ENCODE results near the gene TFPI.
"Not testable (repeated sequence)": the region's sequence is repeated elsewhere in the genome, so short reads cannot be mapped to it uniquely, and the experiment has no call there.

Gene TFPI

GRCh38 chr2:187527262-187527661 lies 27.0 kb downstream of the TFPI start:
- no peak for DNase-seq

GRCh38 chr2:187526792-187527191 lies 27.4 kb downstream of the TFPI start:
- no peak for DNase-seq

GRCh38 chr2:187525163-187525900 lies 28.9 kb downstream of the TFPI start:
- no peak for DNase-seq

GRCh38 chr2:187523325-187523724 lies 30.9 kb downstream of the TFPI start:
- DNase-seq: no peak

GRCh38 chr2:187520121-187520624 lies 34.1 kb downstream of the TFPI start:
- no peak for DNase-seq

GRCh38 chr2:187519419-187520120 lies 34.7 kb downstream of the TFPI start:
- DNase-seq: no peak

GRCh38 chr2:187517750-187518361 lies 36.4 kb downstream of the TFPI start:
- DNase-seq: not testable (repeated sequence)

- DNase-seq: not testable (repeated sequence)
Measured at GRCh38 chr2:187516630-187517510, 37.4 kb downstream of the TFPI start.

- DNase-seq: no peak
Measured at GRCh38 chr2:187514930-187515329, 39.3 kb downstream of the TFPI start.

GRCh38 chr2:187514235-187514829 lies 39.9 kb downstream of the TFPI start:
- not testable (repeated sequence) for DNase-seq

GRCh38 chr2:187513460-187514234 lies 40.6 kb downstream of the TFPI start:
- DNase-seq: not testable (repeated sequence)

GRCh38 chr2:187511356-187512315 lies 42.6 kb downstream of the TFPI start:
- DNase-seq: no peak

- DNase-seq: not testable (repeated sequence)
Measured at GRCh38 chr2:187510419-187511355, 43.5 kb downstream of the TFPI start.

GRCh38 chr2:187509667-187510417 lies 44.4 kb downstream of the TFPI start:
- no peak for DNase-seq

GRCh38 chr2:187506416-187506815 lies 47.8 kb downstream of the TFPI start:
- no peak for DNase-seq

- DNase-seq: no peak
Measured at GRCh38 chr2:187505065-187505672, 49.1 kb downstream of the TFPI start.

GRCh38 chr2:187504312-187504921 lies 49.8 kb downstream of the TFPI start:
- no peak for DNase-seq

Measured in NCI-H1694 (cell line).